ENCODE measurements around the gene WASHC2C. TPM values are rescaled to one million over a fixed set of nuclear protein-coding genes. Genes with fewer than 3 reads are reported as not detected.
"Not testable (repeated sequence)": the region's sequence is repeated elsewhere in the genome, so short reads cannot be mapped to it uniquely, and the experiment has no call there.

WASHC2C gene
- total RNA-seq, 2 donors from 2014 or later = 34.6 to 46.2 TPM

DNA sequence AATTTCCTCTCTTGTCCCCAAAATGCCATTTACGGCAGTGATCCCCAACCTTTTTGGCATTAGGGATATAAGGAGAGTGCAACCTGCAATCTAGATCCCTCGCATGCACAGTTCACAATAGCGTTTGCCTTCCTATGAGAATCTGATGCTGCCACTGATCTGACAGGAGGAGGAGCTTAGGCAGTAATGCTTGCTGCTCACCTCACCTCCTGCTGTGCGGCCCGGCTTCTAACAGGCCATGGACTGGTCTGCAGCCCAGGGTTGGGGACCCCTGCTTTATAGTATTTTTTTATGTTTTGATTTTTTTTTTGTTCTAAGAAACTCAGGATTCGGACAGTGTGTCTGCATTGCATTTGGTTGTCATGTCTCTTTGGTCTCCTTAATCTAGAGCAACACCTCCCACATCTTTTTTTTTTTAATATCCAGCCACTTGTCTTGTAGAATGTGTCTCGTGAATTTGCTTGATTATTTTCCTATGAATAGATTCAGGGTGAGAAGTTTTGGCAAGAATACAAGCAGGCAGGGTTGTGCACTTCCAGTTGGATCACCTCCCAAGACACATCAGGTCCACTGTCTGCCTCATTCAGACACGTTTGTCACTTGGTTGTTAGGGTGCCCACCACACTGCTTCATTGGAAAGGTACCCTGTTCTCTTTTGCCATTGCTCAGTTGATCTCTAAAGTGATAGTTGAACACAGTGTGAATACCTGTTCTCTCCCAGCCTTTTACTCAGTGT, 30.8 kb downstream of the WASHC2C start:
- DNase-seq; intact Hi-C loops (cut with DNase I): not testable (repeated sequence)
- peak; percentile 65 to 74 for ATAC-seq

DNA sequence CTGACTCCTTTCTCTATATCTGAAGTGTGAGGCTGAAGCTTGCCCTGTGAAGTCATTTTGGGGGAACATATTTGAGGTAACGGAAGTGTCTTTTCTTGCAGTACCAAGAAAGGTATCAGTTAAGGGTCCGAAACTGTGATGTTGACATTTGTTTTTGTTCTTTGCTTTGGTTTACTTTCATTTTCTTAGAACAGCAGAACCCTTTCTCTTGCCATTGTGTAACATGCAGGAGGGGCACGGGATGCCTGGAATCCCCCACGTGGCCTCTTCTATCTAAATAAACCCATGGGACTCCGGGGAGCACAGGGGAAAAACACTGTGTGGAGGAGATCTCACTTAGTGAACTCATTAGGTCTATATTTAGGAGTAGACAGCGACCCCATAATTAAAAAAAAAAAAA, 34.6 kb downstream of the WASHC2C start:
- intact Hi-C loops (cut with DNase I); DNase-seq; ATAC-seq: not testable (repeated sequence)

DNA sequence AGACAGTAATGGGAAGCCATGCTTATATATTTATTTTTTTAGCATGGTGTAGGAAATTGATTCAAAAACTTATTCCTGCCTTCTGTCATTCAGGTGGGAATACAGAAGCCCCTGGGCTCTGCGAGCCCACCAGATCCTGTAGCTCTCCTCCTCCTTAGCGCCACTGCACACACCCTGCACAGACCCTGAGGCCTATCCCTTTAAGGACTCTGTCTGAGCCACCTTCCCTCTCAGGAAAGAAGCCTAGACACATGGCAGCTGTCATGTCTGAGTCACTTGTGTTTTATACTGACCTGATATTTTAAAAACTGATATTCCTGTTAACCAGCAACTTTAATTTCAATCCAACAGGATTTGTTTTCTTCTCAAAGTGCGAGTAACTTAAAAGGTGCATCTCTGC, 36.0 kb downstream of the WASHC2C start:
- intact Hi-C loops (cut with DNase I); DNase-seq; ATAC-seq: not testable (repeated sequence)

DNA sequence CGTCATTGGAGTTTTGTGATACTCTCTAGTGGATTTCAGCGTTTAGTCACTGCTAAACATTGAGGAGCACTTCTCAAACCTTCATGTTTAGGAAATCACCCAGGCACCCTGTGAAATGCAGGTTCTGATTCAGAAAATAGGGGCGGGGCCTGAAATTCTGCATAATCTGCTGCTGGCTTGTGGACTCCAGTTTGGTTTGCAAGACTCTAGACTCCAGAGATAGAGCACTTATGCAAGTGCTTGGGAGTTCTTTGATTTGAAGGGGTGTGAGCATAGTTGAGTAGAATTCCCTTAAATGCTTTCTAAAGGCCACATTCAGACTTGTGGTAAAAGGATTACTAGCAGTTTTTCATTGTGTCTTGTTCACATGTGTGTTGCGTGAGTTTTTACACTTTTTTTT, 41.3 kb downstream of the WASHC2C start:
- intact Hi-C loops (cut with DNase I); DNase-seq; ATAC-seq: not testable (repeated sequence)

DNA sequence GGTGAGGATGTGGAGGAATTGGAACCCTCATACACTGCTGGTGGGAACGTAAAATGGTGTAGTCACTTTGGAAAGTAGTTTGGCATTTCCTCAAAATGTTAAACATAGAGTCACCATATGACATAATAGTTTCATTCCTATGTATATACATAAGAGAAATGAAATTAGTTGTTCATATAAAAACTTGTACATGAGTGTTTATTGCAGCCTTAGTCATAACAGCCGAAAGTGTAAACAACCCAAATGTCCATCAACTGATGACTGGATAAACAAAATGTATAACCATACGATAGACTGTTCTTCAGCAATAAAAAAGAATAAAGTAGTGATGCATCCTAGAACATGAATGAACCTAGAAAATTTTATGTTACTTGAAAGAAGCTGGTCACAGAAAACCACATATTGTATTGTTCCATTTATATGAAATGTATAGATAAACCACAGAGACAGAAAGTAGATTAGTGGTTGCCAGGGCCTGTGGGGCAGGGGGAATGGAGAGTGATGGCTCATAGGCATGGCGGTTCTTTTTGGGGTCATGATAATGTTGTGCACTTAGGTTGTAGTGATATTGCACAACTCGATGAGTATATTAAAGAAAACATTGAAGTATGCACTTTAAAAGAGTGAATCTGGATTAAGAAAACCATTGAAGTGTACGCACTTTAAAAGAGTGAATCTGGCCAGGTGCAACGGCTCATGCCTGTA, 44.8 kb downstream of the WASHC2C start:
- intact Hi-C loops (cut with DNase I); ATAC-seq; DNase-seq: not testable (repeated sequence)

DNA sequence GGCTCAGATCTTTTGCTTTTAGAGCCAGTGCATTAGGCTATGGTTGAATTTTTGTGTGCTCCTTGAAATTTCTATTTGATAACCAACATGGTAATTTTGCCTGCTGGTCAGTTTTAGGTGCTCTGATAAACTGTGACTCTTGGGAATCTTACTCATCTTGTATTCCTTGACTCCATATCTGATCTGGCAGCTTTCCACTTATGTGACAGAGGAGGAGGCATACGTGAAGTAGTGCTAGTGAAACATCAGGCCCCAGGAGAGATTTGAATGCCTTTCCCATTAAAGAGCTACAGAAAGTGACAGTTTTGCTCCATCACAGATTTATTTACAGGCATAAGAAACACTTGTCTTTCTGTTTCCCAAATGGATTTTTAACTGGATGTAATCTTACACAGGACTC, 59.2 kb downstream of the WASHC2C start:
- ATAC-seq; DNase-seq; intact Hi-C loops (cut with DNase I): not testable (repeated sequence)

DNA sequence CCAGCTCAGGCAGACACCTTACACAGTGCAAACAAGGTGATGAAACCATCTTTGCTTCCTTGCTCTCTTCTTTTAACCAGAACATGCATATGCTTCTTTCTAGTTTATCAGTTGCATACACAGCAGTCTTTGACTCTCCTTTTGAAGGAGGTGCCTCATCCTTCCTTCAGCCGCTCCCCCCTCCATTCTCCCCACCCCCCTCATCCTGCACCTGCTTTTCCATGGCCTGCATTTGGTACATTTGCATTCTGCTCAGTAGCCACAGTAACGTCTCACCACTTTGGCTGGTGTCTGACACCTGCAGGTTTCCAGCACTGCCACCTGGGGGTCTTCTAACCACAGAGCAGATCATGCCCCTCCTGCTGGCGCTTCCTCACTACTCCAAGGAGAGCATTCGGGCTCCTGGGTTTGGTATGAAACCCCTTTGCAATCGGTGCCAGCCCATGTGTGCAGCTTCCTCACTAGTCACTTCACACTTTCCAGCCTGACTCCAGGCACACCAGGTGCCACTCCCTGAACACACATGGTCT, 60.2 kb downstream of the WASHC2C start:
- DNase-seq; intact Hi-C loops (cut with DNase I); ATAC-seq: not testable (repeated sequence)

DNA sequence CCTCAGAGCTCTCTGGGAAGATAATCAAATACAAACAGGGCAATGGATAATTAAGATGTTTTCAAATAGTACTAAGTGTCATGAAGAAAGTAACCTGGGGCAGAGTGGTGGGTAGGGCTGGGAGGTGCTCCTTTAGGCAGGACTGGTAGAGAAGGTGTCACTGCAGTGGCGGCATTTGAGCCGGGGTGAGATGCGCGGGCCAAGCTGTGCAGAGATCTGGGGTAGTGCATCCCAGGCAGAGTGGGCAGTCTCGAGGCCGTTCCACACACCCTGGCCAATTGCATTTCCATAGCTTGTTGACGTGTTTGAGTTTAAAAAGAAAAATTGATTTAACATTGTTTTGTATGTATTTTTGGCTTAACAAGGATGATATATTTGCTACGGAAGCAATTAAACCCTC, 62.9 kb downstream of the WASHC2C start:
- DNase-seq; intact Hi-C loops (cut with DNase I); ATAC-seq: not testable (repeated sequence)

DNA sequence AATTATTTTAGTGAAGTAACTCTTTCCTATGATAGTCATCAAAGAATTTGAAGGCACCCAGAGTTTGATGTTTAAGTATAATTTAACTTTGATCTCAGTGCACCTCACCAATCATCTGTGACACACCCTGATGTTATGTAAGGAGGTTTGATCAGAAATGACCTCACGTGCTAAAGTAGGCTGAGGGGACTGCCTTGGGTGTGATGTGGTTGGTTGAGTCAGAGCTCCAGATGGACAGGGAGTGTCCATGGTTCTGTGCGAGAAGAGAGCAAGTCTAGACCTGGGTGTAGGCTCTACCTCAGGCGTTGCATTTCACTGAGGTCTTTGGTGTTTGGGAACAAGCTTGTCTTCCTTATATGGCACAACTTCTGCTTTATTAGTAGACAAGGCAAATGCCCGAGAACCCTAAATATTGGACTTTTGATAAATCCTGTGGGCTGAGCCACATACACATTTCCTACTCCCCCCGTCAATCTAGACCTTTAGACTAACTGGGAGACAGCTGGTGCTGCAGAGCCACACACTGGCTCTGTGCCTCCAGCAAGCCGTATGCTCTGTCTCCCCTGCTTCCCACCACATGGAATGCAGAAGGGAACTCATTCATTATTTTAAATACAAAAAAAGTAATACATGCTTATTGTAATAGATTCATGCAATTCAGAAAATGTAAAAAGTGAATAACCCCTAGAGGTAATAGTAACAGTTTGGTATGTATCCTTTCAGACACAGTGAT, 63.8 kb downstream of the WASHC2C start:
- DNase-seq; intact Hi-C loops (cut with DNase I); ATAC-seq: not testable (repeated sequence)

DNA sequence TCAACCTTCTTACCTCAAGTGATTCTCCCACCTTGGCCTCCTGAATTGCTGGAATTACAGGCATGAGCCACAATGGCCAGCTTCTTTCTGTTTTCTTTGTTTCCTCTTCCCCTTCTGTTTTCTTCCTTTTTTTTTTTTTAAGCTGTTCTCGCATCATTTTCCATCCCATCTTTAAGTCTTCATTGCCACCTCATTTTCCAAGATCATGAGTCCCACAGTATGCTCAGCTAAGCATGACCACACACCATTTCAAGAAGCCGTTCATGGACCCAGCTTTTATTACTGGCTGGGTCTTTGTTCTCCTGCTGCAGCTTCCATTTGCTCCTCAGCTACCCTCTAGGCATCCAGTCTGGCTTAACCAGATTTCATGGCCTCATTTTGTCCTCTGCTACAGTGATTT, 67.7 kb downstream of the WASHC2C start:
- ATAC-seq; intact Hi-C loops (cut with DNase I); DNase-seq: not testable (repeated sequence)

DNA sequence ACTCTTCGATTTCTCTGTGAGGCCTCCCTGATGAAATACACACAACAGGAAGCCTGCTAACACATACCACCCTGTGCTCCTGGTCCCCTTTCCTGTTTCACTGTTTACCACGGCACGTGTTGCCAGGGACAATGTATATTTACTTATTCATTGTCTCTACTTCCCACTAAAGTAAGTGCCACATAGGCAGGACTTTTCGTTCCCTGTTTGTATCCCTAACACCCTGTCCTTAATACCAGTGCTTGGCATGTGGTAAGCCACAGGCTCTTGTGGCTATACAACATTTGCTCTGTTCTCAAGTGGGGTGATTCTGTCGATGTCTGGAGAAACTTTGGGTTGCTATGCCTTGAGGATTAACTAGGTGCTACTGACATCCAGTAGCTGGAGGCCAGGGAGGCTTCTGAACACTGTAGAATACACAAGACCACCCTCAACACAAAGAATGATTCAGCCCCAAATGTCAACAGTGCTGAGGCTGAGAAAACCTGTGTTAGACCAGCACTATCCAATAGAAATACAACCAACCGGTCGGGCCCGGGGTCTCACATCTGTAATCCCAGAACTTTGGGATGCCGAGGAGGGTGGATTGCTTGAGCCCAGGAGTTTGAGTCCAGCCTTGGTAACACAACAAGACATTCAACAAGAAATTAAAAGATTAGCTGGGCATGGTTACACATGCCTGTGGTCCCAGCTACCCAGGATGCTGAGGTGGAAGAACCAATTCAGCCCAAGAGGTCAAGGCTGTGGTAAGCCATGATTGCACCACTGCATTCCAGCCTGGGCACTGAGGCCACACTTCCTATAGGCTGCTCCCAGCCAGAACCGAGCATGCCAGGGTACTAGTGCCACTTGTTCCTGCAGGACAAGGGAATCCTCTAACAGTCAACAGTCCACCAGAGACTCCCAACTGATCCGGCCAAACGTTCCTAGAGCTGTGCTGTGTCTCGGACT, 76.3 kb downstream of the WASHC2C start:
- intact Hi-C loops (cut with DNase I); DNase-seq: not testable (repeated sequence)
- ATAC-seq = peak in 1 of 2 donors; percentile 47

DNA sequence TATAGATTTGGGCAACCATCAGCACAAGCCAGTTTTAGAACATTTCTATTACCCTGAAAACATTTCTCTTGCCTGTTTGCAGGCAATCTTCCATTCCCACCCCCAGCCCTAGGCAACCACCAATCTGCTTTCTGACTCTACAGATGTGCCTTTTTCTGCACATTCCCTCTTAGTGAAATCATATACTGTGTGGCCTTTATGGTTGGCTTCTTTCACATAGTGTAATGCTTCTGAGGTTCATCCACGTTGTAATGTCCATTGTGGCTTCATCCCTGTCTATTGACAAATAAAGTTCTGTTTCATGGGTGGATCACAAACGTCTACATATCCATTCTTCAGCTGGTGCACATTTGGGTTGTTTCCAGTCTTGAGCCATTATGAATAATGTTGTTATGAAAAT, 77.9 kb downstream of the WASHC2C start:
- intact Hi-C loops (cut with DNase I); ATAC-seq; DNase-seq: not testable (repeated sequence)

DNA sequence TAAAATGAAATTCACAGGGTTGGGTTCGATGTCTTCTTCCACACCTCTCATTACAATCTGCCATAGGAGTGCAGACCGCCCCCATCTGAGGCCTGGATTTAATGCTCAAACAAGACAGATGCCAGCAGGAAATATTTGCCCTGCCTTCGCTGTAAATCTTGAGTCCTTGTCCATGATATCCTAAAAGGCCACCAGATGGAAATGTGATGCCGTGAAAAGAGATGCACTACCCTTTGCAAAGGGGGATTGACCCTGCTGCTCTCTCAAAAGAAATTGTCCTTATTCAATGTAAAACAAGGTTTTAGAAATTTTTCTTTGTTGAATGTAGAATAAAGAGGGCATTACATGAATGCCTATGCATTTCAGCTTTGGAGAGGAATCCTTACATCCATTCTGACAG, 82.8 kb downstream of the WASHC2C start:
- ATAC-seq (no peak), DNase-seq (no peak)
- intact Hi-C loops (cut with DNase I) = no loop called here

DNA sequence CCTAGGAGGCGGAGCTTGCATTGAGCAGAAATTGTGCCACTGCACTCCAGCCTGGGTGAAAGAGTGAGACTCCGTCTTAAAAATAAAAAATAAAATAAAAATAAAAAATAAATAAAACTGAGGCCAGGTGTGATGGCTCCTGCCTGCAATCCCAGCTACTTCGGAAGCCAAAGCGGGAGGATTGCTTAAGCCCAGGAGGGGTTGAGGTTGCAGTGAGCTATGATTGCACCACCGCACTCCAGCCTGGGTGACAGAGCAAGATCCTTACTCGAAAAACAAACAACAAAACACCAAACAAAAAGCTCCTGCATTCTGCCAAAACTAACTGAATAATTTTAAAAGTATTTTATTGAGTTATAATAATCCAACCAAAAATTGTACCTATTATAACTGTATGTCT, 84.0 kb downstream of the WASHC2C start:
- DNase-seq (no peak), ATAC-seq (no peak)
- intact Hi-C loops (cut with DNase I) = no loop called here

DNA sequence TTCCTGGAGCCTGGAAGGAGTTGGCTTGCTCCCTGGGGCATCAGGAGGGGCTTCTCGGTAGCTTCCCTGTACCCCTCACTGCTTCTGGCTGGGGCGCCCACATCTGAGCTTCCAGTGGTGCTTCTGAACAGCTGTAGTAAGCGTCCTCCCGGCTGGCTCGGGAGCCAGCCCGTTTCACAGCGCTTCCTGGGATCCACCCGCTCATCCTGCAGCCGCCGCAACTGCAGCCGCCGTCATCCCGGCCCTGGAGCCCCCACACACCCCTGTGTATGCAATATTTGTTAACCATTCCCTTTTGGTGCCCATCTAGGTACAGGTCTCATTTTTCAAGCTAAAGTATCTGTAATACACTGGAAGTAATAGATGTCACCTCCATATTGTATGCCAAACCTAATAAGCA, 85.9 kb downstream of the WASHC2C start:
- intact Hi-C loops (cut with DNase I); ATAC-seq; DNase-seq: not testable (repeated sequence)

DNA sequence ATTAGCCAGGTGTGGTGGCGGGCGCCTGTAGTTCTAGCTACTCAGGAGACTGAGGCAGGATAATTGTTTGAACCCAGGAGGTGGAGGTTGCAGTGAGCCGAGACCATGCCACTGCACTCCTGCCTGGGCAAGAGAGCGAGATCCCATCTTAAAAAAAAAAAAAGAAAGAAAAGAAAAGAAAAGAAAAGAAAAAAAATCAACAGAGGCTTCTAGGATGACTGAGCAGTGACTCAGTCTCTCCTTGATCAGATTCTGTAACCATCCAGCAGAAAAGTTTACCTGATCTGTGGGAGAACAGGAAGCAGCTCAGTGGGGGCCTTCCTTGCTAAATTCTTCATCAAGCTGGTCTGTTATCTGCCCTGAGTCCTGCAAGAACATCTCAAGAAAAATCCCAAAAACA, 87.1 kb downstream of the WASHC2C start:
- ATAC-seq; intact Hi-C loops (cut with DNase I): not testable (repeated sequence)

DNA sequence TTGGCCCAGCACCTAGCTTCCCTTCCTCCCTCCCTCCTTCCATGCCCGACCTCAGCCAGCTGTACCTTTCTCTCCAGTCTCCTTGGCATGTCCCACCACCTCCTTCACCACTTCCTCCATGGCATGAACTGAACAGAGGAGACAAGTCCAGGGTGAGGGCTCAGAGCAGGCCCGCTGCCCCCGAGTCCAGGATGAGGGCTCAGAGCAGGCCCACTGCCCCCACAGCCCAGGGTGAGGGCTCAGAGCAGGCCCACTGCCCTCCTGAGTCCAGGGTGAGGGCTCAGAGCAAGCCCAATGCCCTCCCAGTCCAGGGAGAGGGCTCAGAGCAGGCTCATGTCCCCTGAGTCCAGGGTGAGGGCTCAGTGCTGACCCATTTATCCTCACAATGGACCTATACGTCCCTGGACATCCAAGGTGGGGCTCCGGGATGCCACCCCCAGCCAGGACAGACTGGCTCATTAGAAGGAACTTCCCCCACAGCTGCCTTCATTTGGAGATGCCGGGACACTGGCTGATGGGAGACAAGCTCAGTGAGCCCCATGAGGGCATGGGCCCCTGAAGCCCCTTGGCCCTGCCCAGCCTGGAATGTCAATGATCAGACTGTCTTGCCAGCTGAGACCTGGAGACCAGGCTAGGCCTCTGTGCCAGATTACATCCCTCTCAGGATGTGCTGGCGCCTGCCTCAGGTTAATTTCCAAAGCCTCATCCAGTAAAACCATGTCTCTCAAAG, 90.2 kb downstream of the WASHC2C start:
- DNase-seq (no peak), ATAC-seq (no peak)
- intact Hi-C loops (cut with DNase I) = no loop called here

More for the DNA sequence above, 87.1 kb downstream of the WASHC2C start:
- DNase-seq = not testable (repeated sequence)

DNA sequence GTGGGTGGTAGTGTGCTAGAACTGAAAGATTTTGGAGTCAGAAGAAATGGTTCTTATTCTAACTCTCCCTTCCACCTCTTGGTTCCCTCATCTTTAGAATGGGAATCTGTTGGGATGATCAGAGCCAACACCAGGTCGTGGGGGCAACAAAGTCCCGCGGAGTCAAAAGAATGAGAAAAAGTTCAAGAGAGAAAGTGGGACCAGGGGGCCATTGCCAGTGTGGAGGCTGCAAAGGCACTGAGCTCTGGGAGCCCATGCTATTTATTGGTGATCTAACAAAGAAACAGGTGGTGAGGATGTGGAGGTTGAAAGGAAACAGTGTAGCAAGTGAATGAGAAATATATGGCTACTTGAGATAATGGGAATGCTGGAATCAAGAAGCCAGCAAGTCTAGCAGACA, 90.8 kb downstream of the WASHC2C start:
- intact Hi-C loops (cut with DNase I) = no loop called here
- no peak for ATAC-seq
- DNase-seq = no peak
